Measurements from ENCODE around the gene CFAP107.
"Not testable (repeated sequence)": the region's sequence is repeated elsewhere in the genome, so short reads cannot be mapped to it uniquely, and the experiment has no call there.

The CFAP107 gene

DNA sequence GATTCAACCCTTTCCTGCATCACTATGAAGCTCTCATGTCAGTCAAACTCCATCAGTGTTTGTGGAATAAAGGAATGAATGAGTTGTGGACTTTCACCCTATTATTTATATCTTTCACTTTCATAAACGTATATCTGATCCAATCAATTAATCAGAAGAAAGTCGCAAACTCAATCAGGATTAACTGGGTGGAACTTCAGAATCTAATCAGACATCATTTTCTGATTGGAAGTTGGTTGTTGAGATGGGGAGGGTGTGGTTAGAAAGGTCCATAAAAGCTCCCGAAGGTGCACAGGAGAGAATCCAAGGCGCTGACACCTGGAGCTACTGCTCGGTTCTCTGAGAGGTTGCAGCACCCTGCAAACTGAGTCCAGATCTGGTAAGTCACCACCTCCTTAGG, 27.4 kb downstream of the CFAP107 start, which contains the start of gene PRAMEF12:
Gene PRAMEF12, plus strand, starts transcription at position 301 of the 400 bp plus-strand sequence. CDS start 1,130 bp downstream, outside the sequence.
- no peak within 1 kb of the TSS for H3K9ac ChIP-seq (ENCODE audit: low read length in 5 of 5)
- H3K27me3 ChIP-seq (ENCODE audit: control insufficient read depth in 5 of 5, insufficient read depth in 4 of 5, low read length in 5 of 5): peaks cover 0 to 18% (median 10%) of the 10 kb centered on the region in 5 donors
- no peak within 1 kb of the TSS for H3K27ac ChIP-seq (ENCODE audit: low read depth, low read length)
- peaks cover 0 to 3% (median 0%) of the 10 kb centered on the region in 5 donors for H3K9me3 ChIP-seq (ENCODE audit: control insufficient read depth in 5 of 5, low read length in 5 of 5)
- H3K4me3 ChIP-seq (ENCODE audit: low read depth in 1 of 5, low read length in 5 of 5): no peak within 1 kb of the TSS
- no peaks in the 10 kb centered on the region for H3K4me1 ChIP-seq (ENCODE audit: control insufficient read depth in 5 of 5, insufficient read depth in 5 of 5, low read length in 5 of 5)
- no peaks in the 10 kb centered on the region for H3K36me3 ChIP-seq (ENCODE audit: control insufficient read depth in 5 of 5, insufficient read depth in 5 of 5, low read length in 5 of 5)

DNA sequence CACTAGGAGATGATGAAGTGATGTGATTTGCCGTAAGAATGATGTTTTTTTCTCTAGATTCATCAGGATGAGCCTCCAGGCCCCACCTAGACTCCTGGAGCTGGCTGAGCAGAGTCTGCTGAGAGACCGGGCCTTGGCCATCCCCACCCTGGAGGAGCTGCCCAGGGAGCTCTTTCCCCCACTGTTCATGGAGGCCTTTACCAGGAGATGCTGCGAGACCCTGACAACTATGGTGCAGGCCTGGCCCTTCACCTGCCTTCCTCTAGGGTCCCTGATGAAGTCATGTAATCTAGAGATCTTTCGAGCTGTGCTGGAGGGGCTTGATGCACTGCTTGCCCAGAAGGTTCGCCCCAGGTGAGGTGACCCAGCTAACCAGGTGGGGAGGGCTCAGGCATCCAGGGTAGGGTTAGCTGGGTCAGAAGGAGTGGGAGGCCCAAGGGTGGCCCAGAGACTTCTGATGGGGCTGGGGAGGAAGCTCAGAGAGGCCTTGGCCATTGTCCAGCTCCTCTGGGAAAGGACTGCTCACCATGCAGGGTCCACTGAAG, 28.9 kb downstream of the CFAP107 start:
- no peaks in the 10 kb centered on the region for H3K36me3 ChIP-seq (ENCODE audit: control insufficient read depth in 5 of 5, insufficient read depth in 5 of 5, low read length in 5 of 5)
- H3K27me3 ChIP-seq (ENCODE audit: control insufficient read depth in 5 of 5, insufficient read depth in 4 of 5, low read length in 5 of 5): peaks cover 0 to 14% (median 7%) of the 10 kb centered on the region in 5 donors
- H3K4me1 ChIP-seq (ENCODE audit: control insufficient read depth in 5 of 5, insufficient read depth in 5 of 5, low read length in 5 of 5): no peaks in the 10 kb centered on the region
- peaks cover 0 to 3% (median 0%) of the 10 kb centered on the region in 5 donors for H3K9me3 ChIP-seq (ENCODE audit: control insufficient read depth in 5 of 5, low read length in 5 of 5)
- no peak overlapping the region for H3K9ac ChIP-seq (ENCODE audit: low read length in 5 of 5)
- H3K4me3 ChIP-seq (ENCODE audit: low read depth in 1 of 5, low read length in 5 of 5): no peak overlapping the region
- H3K27ac ChIP-seq (ENCODE audit: low read depth, low read length): no peak overlapping the region

DNA sequence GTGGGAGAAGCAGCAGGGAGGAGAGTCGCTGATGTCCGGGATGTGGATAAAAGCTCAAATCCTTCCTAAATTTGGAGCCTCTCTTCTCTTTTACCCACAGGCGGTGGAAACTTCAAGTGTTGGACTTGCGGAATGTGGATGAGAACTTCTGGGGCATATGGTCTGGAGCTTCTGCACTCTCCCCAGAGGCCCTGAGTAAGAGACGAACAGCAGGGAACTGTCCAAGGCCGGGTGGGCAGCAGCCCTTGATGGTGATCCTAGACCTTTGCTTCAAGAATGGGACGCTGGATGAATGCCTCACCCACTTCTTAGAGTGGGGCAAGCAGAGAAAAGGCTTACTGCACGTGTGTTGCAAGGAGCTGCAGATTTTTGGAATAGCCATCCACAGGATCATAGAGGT, 29.4 kb downstream of the CFAP107 start:
- no peaks in the 10 kb centered on the region for H3K4me1 ChIP-seq (ENCODE audit: control insufficient read depth in 5 of 5, insufficient read depth in 5 of 5, low read length in 5 of 5)
- no peaks in the 10 kb centered on the region for H3K36me3 ChIP-seq (ENCODE audit: control insufficient read depth in 5 of 5, insufficient read depth in 5 of 5, low read length in 5 of 5)
- H3K4me3 ChIP-seq (ENCODE audit: low read depth in 1 of 5, low read length in 5 of 5): no peak overlapping the region
- peaks cover 0 to 10% (median 7%) of the 10 kb centered on the region in 5 donors for H3K27me3 ChIP-seq (ENCODE audit: control insufficient read depth in 5 of 5, insufficient read depth in 4 of 5, low read length in 5 of 5)
- peaks cover 0 to 3% (median 0%) of the 10 kb centered on the region in 5 donors for H3K9me3 ChIP-seq (ENCODE audit: control insufficient read depth in 5 of 5, low read length in 5 of 5)
- H3K9ac ChIP-seq (ENCODE audit: low read length in 5 of 5): no peak overlapping the region
- H3K27ac ChIP-seq (ENCODE audit: low read depth, low read length): no peak overlapping the region

DNA sequence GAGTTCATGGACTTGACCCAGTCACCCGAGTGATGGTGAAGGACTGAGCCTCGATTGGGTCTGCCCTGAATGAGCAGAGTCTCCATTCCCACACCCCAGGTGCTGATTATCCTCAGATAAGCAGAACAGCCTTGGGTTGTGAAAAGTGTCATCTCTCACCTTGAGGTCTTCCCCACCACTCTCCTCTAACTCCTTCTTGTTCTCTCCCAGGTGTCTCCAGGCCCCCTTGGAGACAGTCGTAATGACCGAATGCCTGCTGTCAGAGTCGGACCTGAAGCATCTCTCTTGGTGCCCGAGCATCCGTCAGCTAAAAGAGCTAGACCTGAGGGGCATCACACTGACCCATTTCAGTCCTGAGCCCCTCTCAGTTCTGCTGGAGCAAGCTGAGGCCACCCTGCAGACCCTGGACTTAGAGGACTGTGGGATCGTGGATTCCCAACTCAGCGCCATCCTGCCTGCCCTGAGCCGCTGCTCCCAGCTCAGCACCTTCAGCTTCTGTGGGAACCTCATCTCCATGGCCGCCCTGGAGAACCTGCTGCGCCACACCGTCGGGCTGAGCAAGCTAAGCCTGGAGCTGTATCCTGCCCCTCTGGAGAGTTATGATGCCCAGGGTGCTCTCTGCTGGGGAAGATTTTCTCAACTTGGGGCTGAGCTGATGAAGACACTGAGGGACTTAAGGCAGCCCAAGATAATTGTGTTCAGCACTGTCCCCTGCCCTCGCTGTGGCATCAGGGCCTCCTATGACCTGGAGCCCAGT, 31.0 kb downstream of the CFAP107 start:
- H3K4me3 ChIP-seq (ENCODE audit: low read depth in 1 of 5, low read length in 5 of 5): no peak overlapping the region

DNA sequence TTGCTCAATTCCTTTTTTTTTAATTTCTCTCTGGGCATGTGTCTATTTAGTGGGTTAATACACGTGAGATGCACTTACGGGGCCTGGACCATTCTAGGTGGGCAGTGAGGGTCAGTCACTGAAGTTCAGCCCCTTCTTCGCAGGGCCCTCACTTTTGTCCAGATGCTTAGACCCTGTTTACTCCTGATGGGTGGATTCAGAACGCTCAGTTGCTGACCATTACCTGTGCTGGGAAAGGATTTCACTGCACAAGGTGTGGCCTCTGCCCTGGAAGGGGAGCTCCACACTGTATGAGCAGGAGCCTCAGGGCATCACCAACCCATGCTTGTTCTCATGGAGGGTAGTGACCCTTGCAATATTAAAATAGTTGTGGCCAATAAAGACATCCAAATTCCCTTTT, 32.1 kb downstream of the CFAP107 start:
- no peaks in the 10 kb centered on the region for H3K36me3 ChIP-seq (ENCODE audit: control insufficient read depth in 5 of 5, insufficient read depth in 5 of 5, low read length in 5 of 5)
- H3K27me3 ChIP-seq (ENCODE audit: control insufficient read depth in 5 of 5, insufficient read depth in 4 of 5, low read length in 5 of 5): peaks cover 0 to 8% (median 0%) of the 10 kb centered on the region in 5 donors
- H3K4me3 ChIP-seq (ENCODE audit: low read depth in 1 of 5, low read length in 5 of 5): no peak overlapping the region
- no peak overlapping the region for H3K27ac ChIP-seq (ENCODE audit: low read depth, low read length)
- no peaks in the 10 kb centered on the region for H3K4me1 ChIP-seq (ENCODE audit: control insufficient read depth in 5 of 5, insufficient read depth in 5 of 5, low read length in 5 of 5)
- peaks cover 0 to 3% (median 0%) of the 10 kb centered on the region in 5 donors for H3K9me3 ChIP-seq (ENCODE audit: control insufficient read depth in 5 of 5, low read length in 5 of 5)
- H3K9ac ChIP-seq (ENCODE audit: low read length in 5 of 5): no peak overlapping the region

More for the DNA sequence above, 31.0 kb downstream of the CFAP107 start:
- Histone ChIP-seq H3K9me3 (ENCODE audit: control insufficient read depth in 5 of 5, low read length in 5 of 5) (peaks cover 0 to 3% (median 0%) of the 10 kb centered on the region in 5 donors), H3K27ac (ENCODE audit: low read depth, low read length) (no peak overlapping the region), H3K4me1 (ENCODE audit: control insufficient read depth in 5 of 5, insufficient read depth in 5 of 5, low read length in 5 of 5) (no peaks in the 10 kb centered on the region), H3K36me3 (ENCODE audit: control insufficient read depth in 5 of 5, insufficient read depth in 5 of 5, low read length in 5 of 5) (no peaks in the 10 kb centered on the region), H3K27me3 (ENCODE audit: control insufficient read depth in 5 of 5, insufficient read depth in 4 of 5, low read length in 5 of 5) (peaks cover 0 to 8% (median 0%) of the 10 kb centered on the region in 5 donors), H3K9ac (ENCODE audit: low read length in 5 of 5) (no peak overlapping the region)

DNA sequence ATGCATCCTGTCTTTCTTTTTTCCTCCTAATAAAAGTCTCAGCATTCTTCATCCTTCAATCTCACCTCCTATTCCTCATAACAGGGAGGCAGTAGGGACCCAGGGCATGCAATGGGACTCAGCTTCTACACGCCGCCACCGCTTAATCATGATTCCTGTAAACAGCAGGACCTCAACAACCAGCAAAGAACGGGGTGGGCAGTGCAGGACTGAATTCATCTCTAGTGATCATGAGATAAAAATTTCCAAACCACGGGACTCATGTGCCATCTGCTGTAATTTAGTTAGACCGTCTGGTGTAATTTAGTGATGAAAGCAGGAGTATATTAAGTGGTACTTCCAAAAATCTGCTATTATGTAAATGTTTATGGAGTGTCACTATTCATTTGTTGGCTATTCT, 32.9 kb downstream of the CFAP107 start:
- no peak overlapping the region for H3K9ac ChIP-seq (ENCODE audit: low read length in 5 of 5)
- peaks cover 0 to 8% (median 0%) of the 10 kb centered on the region in 5 donors for H3K27me3 ChIP-seq (ENCODE audit: control insufficient read depth in 5 of 5, insufficient read depth in 4 of 5, low read length in 5 of 5)
- H3K4me3 ChIP-seq (ENCODE audit: low read depth in 1 of 5, low read length in 5 of 5): no peak overlapping the region
- no peaks in the 10 kb centered on the region for H3K36me3 ChIP-seq (ENCODE audit: control insufficient read depth in 5 of 5, insufficient read depth in 5 of 5, low read length in 5 of 5)
- no peaks in the 10 kb centered on the region for H3K4me1 ChIP-seq (ENCODE audit: control insufficient read depth in 5 of 5, insufficient read depth in 5 of 5, low read length in 5 of 5)
- peaks cover 0 to 7% (median 0%) of the 10 kb centered on the region in 5 donors for H3K9me3 ChIP-seq (ENCODE audit: control insufficient read depth in 5 of 5, low read length in 5 of 5)
- H3K27ac ChIP-seq (ENCODE audit: low read depth, low read length): no peak overlapping the region

DNA sequence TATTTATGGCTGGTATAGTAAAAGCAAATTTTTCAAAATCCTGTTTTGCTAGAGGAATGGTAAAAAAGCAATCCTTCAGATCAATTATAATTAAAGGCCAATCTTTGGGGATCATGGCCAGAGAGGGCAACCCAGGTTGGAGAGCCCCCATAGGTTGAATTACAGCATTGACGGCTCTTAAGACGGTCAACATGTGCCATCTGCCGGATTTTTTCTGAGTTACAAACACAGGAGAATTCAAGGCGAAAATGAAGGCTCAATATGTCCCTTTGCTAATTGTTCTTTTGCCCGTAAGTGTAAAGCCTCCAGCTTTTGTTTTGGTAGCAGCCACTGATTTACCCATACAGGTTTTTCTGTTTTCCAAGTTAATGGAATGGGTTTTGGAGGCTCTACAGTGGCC, 35.5 kb downstream of the CFAP107 start:
- H3K27me3 ChIP-seq (ENCODE audit: control insufficient read depth in 5 of 5, insufficient read depth in 4 of 5, low read length in 5 of 5); H3K4me3 ChIP-seq (ENCODE audit: low read depth in 1 of 5, low read length in 5 of 5); H3K4me1 ChIP-seq (ENCODE audit: control insufficient read depth in 5 of 5, insufficient read depth in 5 of 5, low read length in 5 of 5); H3K9ac ChIP-seq (ENCODE audit: low read length in 5 of 5); H3K27ac ChIP-seq (ENCODE audit: low read depth, low read length); H3K36me3 ChIP-seq (ENCODE audit: control insufficient read depth in 5 of 5, insufficient read depth in 5 of 5, low read length in 5 of 5): not testable (repeated sequence)
- H3K9me3 ChIP-seq (ENCODE audit: control insufficient read depth in 5 of 5, low read length in 5 of 5): peaks cover 0 to 29% (median 15%) of the 10 kb centered on the region in 5 donors

DNA sequence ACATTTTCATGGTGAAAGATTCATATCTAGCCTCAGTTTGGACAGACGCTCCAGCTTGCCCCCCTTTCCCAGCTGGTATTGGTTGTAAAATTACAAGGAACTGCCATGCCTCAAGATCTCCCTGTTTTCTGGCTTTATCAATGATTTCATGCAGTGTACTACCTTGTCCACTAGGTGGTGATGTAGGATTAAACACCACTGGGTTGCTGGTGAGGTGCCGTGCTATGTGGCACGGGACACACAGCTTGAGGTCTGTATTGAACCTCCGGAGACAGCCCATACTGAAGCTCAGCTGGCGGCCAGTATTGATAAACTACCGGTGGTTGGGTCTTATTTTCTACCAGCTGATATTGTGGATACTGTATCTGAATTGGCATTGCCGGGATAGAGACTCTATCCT, 37.8 kb downstream of the CFAP107 start:
- not testable (repeated sequence) for H3K36me3 ChIP-seq (ENCODE audit: control insufficient read depth in 5 of 5, insufficient read depth in 5 of 5, low read length in 5 of 5); H3K27ac ChIP-seq (ENCODE audit: low read depth, low read length); H3K4me3 ChIP-seq (ENCODE audit: low read depth in 1 of 5, low read length in 5 of 5); H3K9ac ChIP-seq (ENCODE audit: low read length in 5 of 5); H3K27me3 ChIP-seq (ENCODE audit: control insufficient read depth in 5 of 5, insufficient read depth in 4 of 5, low read length in 5 of 5); H3K4me1 ChIP-seq (ENCODE audit: control insufficient read depth in 5 of 5, insufficient read depth in 5 of 5, low read length in 5 of 5)
- H3K9me3 ChIP-seq (ENCODE audit: control insufficient read depth in 5 of 5, low read length in 5 of 5): peaks cover 0 to 31% (median 15%) of the 10 kb centered on the region in 5 donors

DNA sequence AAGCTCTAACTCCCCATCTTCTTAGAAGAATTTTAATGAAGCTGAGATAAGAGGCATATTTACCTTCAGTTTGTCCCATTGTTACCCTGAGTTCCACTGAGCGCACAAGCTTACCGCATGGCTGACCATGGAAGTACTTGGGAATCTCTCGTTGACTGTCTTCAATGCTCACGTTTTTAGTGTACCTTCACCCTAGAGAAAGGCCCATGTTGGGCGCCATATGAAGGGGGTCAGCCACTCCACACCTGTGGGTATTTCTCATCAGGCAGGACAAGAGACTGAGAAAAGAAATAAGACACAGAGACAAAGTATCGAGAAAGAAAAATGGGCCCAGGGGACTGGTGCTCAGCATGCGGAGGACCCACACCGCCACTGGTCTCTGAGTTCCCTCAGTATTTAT, 38.7 kb downstream of the CFAP107 start:
- H3K27me3 ChIP-seq (ENCODE audit: control insufficient read depth in 5 of 5, insufficient read depth in 4 of 5, low read length in 5 of 5); H3K4me1 ChIP-seq (ENCODE audit: control insufficient read depth in 5 of 5, insufficient read depth in 5 of 5, low read length in 5 of 5); H3K36me3 ChIP-seq (ENCODE audit: control insufficient read depth in 5 of 5, insufficient read depth in 5 of 5, low read length in 5 of 5); H3K9ac ChIP-seq (ENCODE audit: low read length in 5 of 5); H3K27ac ChIP-seq (ENCODE audit: low read depth, low read length); H3K4me3 ChIP-seq (ENCODE audit: low read depth in 1 of 5, low read length in 5 of 5): not testable (repeated sequence)
- H3K9me3 ChIP-seq (ENCODE audit: control insufficient read depth in 5 of 5, low read length in 5 of 5): peaks cover 0 to 31% (median 15%) of the 10 kb centered on the region in 5 donors

DNA sequence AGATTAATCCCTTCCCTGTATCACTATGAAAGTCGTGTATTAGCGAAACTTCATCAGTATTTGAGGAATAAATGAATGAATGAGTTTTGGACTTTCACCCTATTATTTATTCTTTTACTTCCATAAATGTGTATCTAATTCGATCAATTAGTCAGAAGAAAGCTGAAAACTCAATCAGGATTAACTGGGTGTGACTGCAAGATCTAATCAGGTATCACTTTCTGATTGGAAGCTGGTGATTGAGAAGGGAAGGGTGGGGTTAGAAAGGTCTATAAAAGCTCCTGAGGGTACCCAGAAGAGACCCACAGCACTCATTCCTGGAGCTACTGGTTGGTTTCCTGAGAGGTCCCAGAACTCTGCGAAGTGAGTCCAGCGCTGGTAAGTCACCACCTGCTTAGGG, 45.1 kb downstream of the CFAP107 start, which contains the start of gene PRAMEF1:
Gene PRAMEF1, plus strand, starts transcription at position 301 of the 400 bp plus-strand sequence. CDS start 1,831 bp downstream, outside the sequence.
- H3K9ac ChIP-seq (ENCODE audit: low read length in 5 of 5); H3K36me3 ChIP-seq (ENCODE audit: control insufficient read depth in 5 of 5, insufficient read depth in 5 of 5, low read length in 5 of 5); H3K4me3 ChIP-seq (ENCODE audit: low read depth in 1 of 5, low read length in 5 of 5); H3K27ac ChIP-seq (ENCODE audit: low read depth, low read length); H3K27me3 ChIP-seq (ENCODE audit: control insufficient read depth in 5 of 5, insufficient read depth in 4 of 5, low read length in 5 of 5); H3K9me3 ChIP-seq (ENCODE audit: control insufficient read depth in 5 of 5, low read length in 5 of 5); H3K4me1 ChIP-seq (ENCODE audit: control insufficient read depth in 5 of 5, insufficient read depth in 5 of 5, low read length in 5 of 5): not testable (repeated sequence)

Data from subcutaneous abdominal adipose tissue (tissue), 5 donors.